Measurements from ENCODE around the gene ATAD3A. TPM values are rescaled to one million over a fixed set of nuclear protein-coding genes. Genes with fewer than 3 reads are reported as not detected.

Gene ATAD3A
- total RNA-seq, 1 experiment from 2014 or later: 55.8 TPM

DNA sequence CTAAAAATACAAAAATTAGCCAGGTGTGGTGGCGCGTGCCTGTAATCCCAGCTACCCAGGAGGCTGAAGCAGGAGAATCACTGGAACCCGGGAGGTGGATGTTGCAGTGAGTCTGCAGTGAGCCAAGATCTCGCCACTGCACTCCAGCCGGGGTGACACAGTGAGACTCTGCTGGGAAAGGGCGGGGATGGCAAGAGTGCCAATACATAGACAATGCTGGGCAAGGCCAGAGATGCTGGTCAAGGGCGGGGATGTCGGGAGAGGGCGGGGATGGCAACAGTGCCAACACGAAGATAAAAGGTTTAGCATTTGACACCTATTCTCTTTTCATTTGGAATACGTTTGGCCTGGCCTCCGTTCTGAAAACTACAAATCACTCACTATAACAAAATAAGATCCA lies 51.7 kb downstream of the ATAD3A start:
- Histone ChIP-seq H3T11ph (ENCODE audit: low read length) (no peak overlapping the region), H3K79me1 (ENCODE audit: insufficient read depth, low read depth, low read length, poor library complexity, severe bottlenecking) (peaks cover 9% of the 10 kb centered on the region), H4K5ac (ENCODE audit: insufficient read length, low read depth, low read length) (no peak overlapping the region), H2BK120ac (ENCODE audit: low read depth, low read length, poor library complexity, severe bottlenecking) (no peak overlapping the region), H3K14ac (ENCODE audit: insufficient read depth, low read length) (no peak overlapping the region), H3K23ac (ENCODE audit: insufficient read length, low read depth, low read length) (no peak overlapping the region), H4K20me1 (ENCODE audit: control insufficient read depth, insufficient read depth, insufficient read length) (peaks cover 3% of the 10 kb centered on the region), H3K18ac (ENCODE audit: insufficient read length, low read depth, low read length) (no peak overlapping the region), H2BK15ac (ENCODE audit: low read depth, low read length) (no peak overlapping the region), H3K9me3 (ENCODE audit: control insufficient read depth, low read depth, low read length) (no peaks in the 10 kb centered on the region), H3K56ac (ENCODE audit: insufficient read length, low read depth, low read length) (no peak overlapping the region), H3K4me2 (ENCODE audit: insufficient read depth, insufficient read length, low read length) (no peak overlapping the region), H4K8ac (replicated peaks; ENCODE audit: insufficient read length, low read depth, low read length) (no peak overlapping the region), H3K79me2 (ENCODE audit: insufficient read depth, low read length) (peaks cover 32% of the 10 kb centered on the region; the same call in 1 of the 2 replicates), H2BK5ac (ENCODE audit: insufficient read length, low read length) (no peak overlapping the region), H3K9ac (ENCODE audit: extremely low read depth, insufficient read length, low read length) (no peak overlapping the region), H2BK12ac (ENCODE audit: insufficient read length, low read depth, low read length) (no peak overlapping the region), H2AFZ (ENCODE audit: low read length) (no peak overlapping the region), H3K27me3 (ENCODE audit: insufficient read depth, low read length) (no peaks in the 10 kb centered on the region), H2AK5ac (ENCODE audit: insufficient read length, low read length) (no peak overlapping the region), H3K23me2 (ENCODE audit: insufficient read length, low read depth, low read length, poor library complexity, severe bottlenecking) (no peaks in the 10 kb centered on the region), H4K91ac (ENCODE audit: insufficient read length, low read depth, low read length) (no peak overlapping the region), H3K27ac (ENCODE audit: insufficient read length, low read depth, low read length) (no peak overlapping the region), H3K4me1 (ENCODE audit: insufficient read depth, low read length) (no peaks in the 10 kb centered on the region), H2BK20ac (ENCODE audit: low read depth, low read length, poor library complexity, severe bottlenecking) (no peak overlapping the region), H3K4ac (ENCODE audit: low read depth, low read length) (no peak overlapping the region)
- no peak overlapping the region for H3K4me3 Mint-ChIP-seq
- no CpG with 5 or more reads among the region's 12 CpGs for whole genome bisulfite sequencing (ENCODE audit: extremely low coverage, insufficient read length, low lambda C conversion rate)
- no peak for TF ChIP-seq CTCF (conservative IDR thresholded peaks at IDR 0.05)
- no peak for DNase-seq
- peaks cover 34 to 65% (median 49%) of the 10 kb centered on the region in 3 experiments for H3K36me3 Mint-ChIP-seq (ENCODE audit: insufficient read depth in 1 of 3, low read depth in 3 of 3)
- H3K27ac Mint-ChIP-seq: no peak overlapping the region
- H3K9me3 Mint-ChIP-seq: no peaks in the 10 kb centered on the region
- no peaks in the 10 kb centered on the region; the same call in 1 of the 2 replicates for H3K27me3 Mint-ChIP-seq (ENCODE audit: low read depth)
- H3K4me1 Mint-ChIP-seq: peaks cover 10 to 11% of the 10 kb centered on the region in 2 experiments
